ENCODE measurements around the gene ATXN1.

Gene ATXN1

GRCh38 chr6:16729183-16729691 is 32.0 kb downstream of the ATXN1 start (continued):
- TF ChIP-seq FEZF1 (tag by site-specific recombination; IDR thresholded peaks at IDR 0.05) (peak; percentile 26; the same call in 1 of the 2 replicates), ZNF341 (tag by site-specific recombination; IDR thresholded peaks at IDR 0.05; ENCODE audit: low read depth) (no peak), ZNF626 (tag by site-specific recombination; IDR thresholded peaks at IDR 0.05) (no peak), ZNF629 (tag by site-specific recombination; IDR thresholded peaks at IDR 0.05) (peak; percentile 13; the same call in 1 of the 2 replicates), KLF7 (tag by site-specific recombination; IDR thresholded peaks at IDR 0.05; ENCODE audit: borderline replicate concordance) (no peak)

GRCh38 chr6:16728513-16729182 is 32.6 kb downstream of the ATXN1 start:
- CTCF ChIA-PET, result interaction anchor here (1.0 kb wide), 1 partner anchor 34 kb away, joined by 5 read pairs; no protein-coding TSS in a partner anchor

GRCh38 chr6:16727996-16728395 is 33.3 kb downstream of the ATXN1 start:
- H3K9me3 ChIP-seq (ENCODE audit: control insufficient read depth, insufficient read depth, low read depth, low read length), result no peaks in the 10 kb centered on the region
- POLR2A ChIA-PET, result interaction anchor here (1.4 to 2.7 kb wide), 2 partner anchors 15 to 31 kb away, joined by 4 to 11 read pairs; no protein-coding TSS in a partner anchor
- H3K36me3 ChIP-seq (ENCODE audit: control insufficient read depth in 2 of 2, insufficient read depth in 1 of 2, low read length in 2 of 2), result no peaks in the 10 kb centered on the region
- H3K4me3 ChIP-seq (ENCODE audit: low read depth, low read length), result no peak overlapping the region
- CTCF ChIA-PET, result interaction anchor here (1.6 kb wide), 1 partner anchor 36 kb away, joined by 3 read pairs; no protein-coding TSS in a partner anchor
- no peak overlapping the region for H3K27ac ChIP-seq (ENCODE audit: extremely low read depth, low read depth, low read length)
- peaks cover 75% of the 10 kb centered on the region for H3K4me1 ChIP-seq (ENCODE audit: control insufficient read depth, insufficient read depth, low read length)
- TF ChIP-seq ZNF366 (tag by site-specific recombination; conservative IDR thresholded peaks at IDR 0.05) (0 out of 2 replicates have a peak, but pooled peaks have one; percentile 51), ZXDB (tag by site-specific recombination; IDR thresholded peaks at IDR 0.05) (no peak), ZNF785 (tag by site-specific recombination; IDR thresholded peaks at IDR 0.05) (no peak), SETDB1 (IDR thresholded peaks at IDR 0.05; ENCODE audit: insufficient read length, low read length) (no peak), ZNF549 (tag by site-specific recombination; IDR thresholded peaks at IDR 0.05) (no peak), GLIS1 (tag by site-specific recombination; IDR thresholded peaks at IDR 0.05) (no peak), PRDM6 (tag by site-specific recombination; IDR thresholded peaks at IDR 0.05) (no peak), SP7 (tag by site-specific recombination; IDR thresholded peaks at IDR 0.05) (0 out of 2 replicates have a peak, but pooled peaks have one; percentile 21), PRDM2 (tag by site-specific recombination; IDR thresholded peaks at IDR 0.05; ENCODE audit: borderline replicate concordance) (no peak), ZSCAN18 (tag by site-specific recombination; IDR thresholded peaks at IDR 0.05) (no peak), ZNF621 (tag by site-specific recombination; IDR thresholded peaks at IDR 0.05) (no peak), WT1 (tag by site-specific recombination; IDR thresholded peaks at IDR 0.05) (no peak), ZNF513 (tag by site-specific recombination; IDR thresholded peaks at IDR 0.05) (no peak), ZSCAN30 (tag by site-specific recombination; IDR thresholded peaks at IDR 0.05) (no peak)

More at GRCh38 chr6:16728513-16729182, 32.6 kb downstream of the ATXN1 start:
- H3K36me3 ChIP-seq (ENCODE audit: control insufficient read depth in 2 of 2, insufficient read depth in 1 of 2, low read length in 2 of 2), result no peaks in the 10 kb centered on the region; a peak in 1 of 3 replicates
- POLR2A ChIA-PET, result interaction anchor here (0.7 kb wide), 1 partner anchor 11 kb away, joined by 3 read pairs; no protein-coding TSS in a partner anchor
- TF ChIP-seq ZNF664 (tag by site-specific recombination; IDR thresholded peaks at IDR 0.05), result no peak
- no peak for TF ChIP-seq ZNF138 (tag by site-specific recombination; IDR thresholded peaks at IDR 0.05; ENCODE audit: borderline replicate concordance)
- TF ChIP-seq ZNF394 (tag by site-specific recombination; IDR thresholded peaks at IDR 0.05; ENCODE audit: borderline replicate concordance), result no peak
- TF ChIP-seq ZNF10 (tag by site-specific recombination; IDR thresholded peaks at IDR 0.05), result peak; percentile 68; the same call in 1 of the 2 replicates
- no peak for TF ChIP-seq ZNF354C (tag by site-specific recombination; IDR thresholded peaks at IDR 0.05; ENCODE audit: borderline replicate concordance, low read depth)
- no peak overlapping the region for H3K4me3 ChIP-seq (ENCODE audit: low read depth, low read length)
- H3K4me1 ChIP-seq (ENCODE audit: control insufficient read depth, insufficient read depth, low read length), result peaks cover 70% of the 10 kb centered on the region
- no peak overlapping the region; the same call in 1 of the 2 replicates for H3K27ac ChIP-seq (ENCODE audit: extremely low read depth, low read depth, low read length)
- H3K9me3 ChIP-seq (ENCODE audit: control insufficient read depth, insufficient read depth, low read depth, low read length), result no peaks in the 10 kb centered on the region
